HG03095 (cell line): ENCODE results near the gene CD79B.
"Not testable (repeated sequence)": the region's sequence is repeated elsewhere in the genome, so short reads cannot be mapped to it uniquely, and the experiment has no call there.

ENCODE experiments used
- ATAC-seq: cut with Tn5 transposase; IDR thresholded peaks from one replicate; pipeline ENCODE4 v1.9.1; 2021; ENCODE audit warnings: moderate library complexity; ENCODE audit not compliant: unreplicated experiment

The CD79B gene

GRCh38 chr17:63881935-63882601 lies 50.1 kb downstream of the CD79B start, which contains the start of gene GH2:
Gene GH2, minus strand, starts transcription at chr17:63881944. Its CDS starts 143 bp downstream, at chr17:63881801.
- no peak for ATAC-seq

GRCh38 chr17:63881337-63881736 lies 50.8 kb downstream of the CD79B start:
- not testable (repeated sequence) for ATAC-seq

GRCh38 chr17:63880706-63881105 lies 51.4 kb downstream of the CD79B start:
- ATAC-seq, result no peak
